Thoracic aorta (tissue), 2 donors: ENCODE data around the gene GNMT. TPM values are rescaled to one million over a fixed set of nuclear protein-coding genes. Genes with fewer than 3 reads are reported as not detected.
"Not testable (repeated sequence)": the region's sequence is repeated elsewhere in the genome, so short reads cannot be mapped to it uniquely, and the experiment has no call there.

Experiments used
- ATAC-seq: fragments of 150-250 bp; one replicate; pipeline ENCODE4 v1.8.0; 2017; ENCODE audit warnings: low read depth; ENCODE audit not compliant: insufficient number of reproducible peaks, low FRiP score
- DNase-seq: peaks from one replicate; pipeline ENCODE4 v3.0.0-alpha.2; 2020; ENCODE audit warnings: low spot score
- H3K27ac ChIP-seq, 2 donors: fragments of 200-600 bp; sonication (generic); 1 replicate in 1 of 2; 2 replicates in 1 of 2; pipeline ENCODE4 v1.5.1; 2016; ENCODE audit warnings: mild to moderate bottlenecking in 2 of 2, moderate library complexity in 2 of 2
- H3K27me3 ChIP-seq: fragments of 200-600 bp; sonication (generic); replicated peaks from 2 replicates; pipeline ENCODE4 v1.6.0; 2016; ENCODE audit warnings: mild to moderate bottlenecking; ENCODE audit not compliant: insufficient read depth
- H3K36me3 ChIP-seq: fragments of 200-600 bp; sonication (generic); one replicate; pipeline ENCODE4 v1.5.1; 2016
- H3K4me1 ChIP-seq, 2 donors: fragments of 200-600 bp; sonication (generic); 1 replicate in 1 of 2; 2 replicates in 1 of 2; pipeline versions ENCODE4 v1.5.1 to v1.6.0; 2016; ENCODE audit warnings: low read depth in 2 of 2, mild to moderate bottlenecking in 1 of 2; ENCODE audit not compliant: control insufficient read depth in 1 of 2
- H3K4me3 ChIP-seq: fragments of 200-600 bp; sonication (generic); 2 replicates; pipeline ENCODE4 v1.5.1; 2016; ENCODE audit warnings: mild to moderate bottlenecking
- H3K9me3 ChIP-seq: fragments of 200-600 bp; sonication (generic); 2 replicates; pipeline ENCODE4 v1.5.1; 2016
- CTCF ChIP-seq: fragments of 200-600 bp; sonication (generic); IDR thresholded peaks from one replicate; pipeline ENCODE4 v1.5.1; 2019; ENCODE audit warnings: antibody characterized with exemption
- total RNA-seq, 2 donors: library from RNA; depleted of rRNA; stranded (reverse); fragments of >200 nt; gene quantifications; one replicate each; pipeline versions ENCODE4 v1.1.0 to v1.2.3, GENCODE V29; 2016

Gene GNMT
- total RNA-seq, 2 donors from 2014 or later, result 3.3 TPM; not detected in 1

- DNase-seq (no peak), ATAC-seq (no peak)
- Histone ChIP-seq H3K27ac (no peak overlapping the region), H3K4me1 (no peaks in the 10 kb centered on the region), H3K4me3 (no peak overlapping the region), H3K9me3 (no peaks in the 10 kb centered on the region), H3K27me3 (no peaks in the 10 kb centered on the region), H3K36me3 (peaks cover 50% of the 10 kb centered on the region)
- TF ChIP-seq CTCF, result no peak
Measured at GRCh38 chr6:42938428-42938796, 22.1 kb upstream of the GNMT start.

DNA sequence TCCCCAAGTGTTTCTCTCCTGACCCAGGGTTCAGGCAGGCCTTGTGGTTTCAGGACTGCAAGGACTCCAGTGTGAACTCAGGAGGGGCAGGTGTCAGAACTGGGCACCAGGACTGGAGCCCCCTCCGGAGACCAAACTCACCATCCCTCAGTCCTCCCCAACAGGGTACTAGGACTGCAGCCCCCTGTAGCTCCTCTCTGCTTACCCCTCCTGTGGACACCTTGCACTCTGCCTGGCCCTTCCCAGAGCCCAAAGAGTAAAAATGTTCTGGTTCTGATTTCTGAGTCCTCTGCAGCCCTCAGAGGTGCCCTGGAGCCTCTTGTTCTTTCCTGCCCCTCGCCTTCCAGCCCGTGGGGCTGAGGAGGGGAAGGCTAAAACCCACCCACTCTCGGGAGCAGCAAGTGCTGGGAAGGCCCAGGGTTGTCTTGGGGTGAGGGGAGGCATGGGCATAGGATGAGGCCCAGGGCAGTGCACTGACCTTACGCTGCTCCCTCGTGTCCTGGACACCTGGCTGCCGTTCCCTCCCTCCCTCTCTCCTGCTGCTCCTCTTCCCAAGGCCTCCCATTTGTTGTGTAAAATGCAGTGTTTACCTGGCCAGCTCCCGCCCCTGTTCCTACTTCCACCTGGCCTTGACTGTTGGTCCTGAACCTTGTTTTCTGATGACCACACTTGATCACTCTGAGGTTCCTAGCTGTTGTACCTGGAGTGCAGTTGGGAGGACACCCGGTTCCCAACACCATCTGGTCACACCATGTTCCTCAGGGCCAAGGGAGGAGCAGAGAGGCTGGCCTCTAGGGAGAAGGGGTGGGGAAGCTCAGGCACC, 21.4 kb upstream of the GNMT start:
- Histone ChIP-seq H3K27me3 (no peaks in the 10 kb centered on the region), H3K4me3 (no peak overlapping the region), H3K36me3 (peaks cover 51% of the 10 kb centered on the region), H3K9me3 (no peaks in the 10 kb centered on the region), H3K27ac (no peak overlapping the region), H3K4me1 (no peaks in the 10 kb centered on the region)
- DNase-seq (no peak), ATAC-seq (no peak)
- no peak for TF ChIP-seq CTCF

- Histone ChIP-seq H3K4me1 (no peaks in the 10 kb centered on the region), H3K27ac (no peak overlapping the region), H3K27me3 (no peaks in the 10 kb centered on the region), H3K36me3 (peaks cover 45% of the 10 kb centered on the region), H3K4me3 (no peak overlapping the region), H3K9me3 (no peaks in the 10 kb centered on the region)
- no peak for DNase-seq
- no peak for ATAC-seq
- TF ChIP-seq CTCF, result no peak
Measured at GRCh38 chr6:42939810-42940167, 20.8 kb upstream of the GNMT start.

DNA sequence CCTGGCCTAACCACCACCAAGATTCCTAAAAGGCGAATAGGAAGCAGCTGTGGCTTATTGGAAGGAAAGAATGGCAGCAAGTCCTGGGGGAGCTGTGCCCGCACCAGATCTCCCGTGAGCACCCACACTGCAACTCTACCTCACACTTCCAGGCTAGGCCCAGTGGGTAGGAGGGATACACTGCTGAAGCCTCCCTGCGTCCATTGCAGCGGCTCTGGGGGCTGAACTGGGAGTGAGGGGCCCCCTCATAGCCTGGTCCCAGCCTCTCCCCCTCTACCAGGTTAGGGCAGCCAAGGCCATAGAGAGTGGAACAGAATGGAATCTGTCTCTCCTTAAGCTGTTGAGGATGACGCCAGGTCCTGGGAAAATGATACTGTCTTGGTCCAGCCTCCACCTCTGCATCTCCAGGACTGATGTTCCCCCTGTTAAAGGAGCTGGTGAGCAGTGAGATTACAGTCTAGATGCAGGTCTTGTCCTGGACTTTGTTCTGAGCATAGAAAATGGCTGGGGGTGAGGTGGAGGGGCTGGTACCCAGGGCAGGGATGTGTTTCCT, 20.0 kb upstream of the GNMT start:
- Histone ChIP-seq H3K4me1 (no peaks in the 10 kb centered on the region), H3K27me3 (no peaks in the 10 kb centered on the region), H3K27ac (no peak overlapping the region), H3K36me3 (peaks cover 39% of the 10 kb centered on the region), H3K9me3 (no peaks in the 10 kb centered on the region), H3K4me3 (no peak overlapping the region)
- no peak for ATAC-seq
- TF ChIP-seq CTCF, result no peak
- DNase-seq, result no peak

DNA sequence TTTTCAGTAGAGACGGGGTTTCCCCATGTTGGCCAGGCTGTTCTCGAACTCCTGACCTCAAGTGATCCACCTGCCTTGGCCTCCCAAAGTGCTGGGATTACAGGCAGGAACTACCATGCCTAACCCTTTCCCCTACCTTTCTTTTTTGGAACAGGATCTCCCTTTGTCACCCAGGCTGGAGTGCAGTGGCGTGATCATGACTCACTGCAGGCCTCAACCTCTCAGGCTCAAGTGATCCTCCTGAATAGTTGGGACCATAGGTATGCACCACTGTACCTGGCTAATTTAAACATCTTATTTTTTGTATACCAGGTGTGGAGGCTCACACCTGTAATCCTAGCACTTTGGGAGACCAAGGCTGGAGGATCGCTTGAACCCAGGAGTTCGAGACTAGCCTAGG, 19.2 kb upstream of the GNMT start:
- ATAC-seq, H3K9me3 ChIP-seq, H3K4me1 ChIP-seq, DNase-seq, H3K27ac ChIP-seq, H3K4me3 ChIP-seq, H3K27me3 ChIP-seq: not testable (repeated sequence)
- H3K36me3 ChIP-seq, result peaks cover 32% of the 10 kb centered on the region
